GM21723 (cell line): ENCODE measurements around the gene IFT80.
A peak's percentile ranks its signal among the peaks of the same experiment; 100 is the strongest.

Source experiments
- ATAC-seq: cut with Tn5 transposase; IDR thresholded peaks from one replicate; pipeline ENCODE4 v1.9.1; 2021; ENCODE audit warnings: mild to moderate bottlenecking, moderate library complexity; ENCODE audit not compliant: unreplicated experiment

The IFT80 gene

DNA sequence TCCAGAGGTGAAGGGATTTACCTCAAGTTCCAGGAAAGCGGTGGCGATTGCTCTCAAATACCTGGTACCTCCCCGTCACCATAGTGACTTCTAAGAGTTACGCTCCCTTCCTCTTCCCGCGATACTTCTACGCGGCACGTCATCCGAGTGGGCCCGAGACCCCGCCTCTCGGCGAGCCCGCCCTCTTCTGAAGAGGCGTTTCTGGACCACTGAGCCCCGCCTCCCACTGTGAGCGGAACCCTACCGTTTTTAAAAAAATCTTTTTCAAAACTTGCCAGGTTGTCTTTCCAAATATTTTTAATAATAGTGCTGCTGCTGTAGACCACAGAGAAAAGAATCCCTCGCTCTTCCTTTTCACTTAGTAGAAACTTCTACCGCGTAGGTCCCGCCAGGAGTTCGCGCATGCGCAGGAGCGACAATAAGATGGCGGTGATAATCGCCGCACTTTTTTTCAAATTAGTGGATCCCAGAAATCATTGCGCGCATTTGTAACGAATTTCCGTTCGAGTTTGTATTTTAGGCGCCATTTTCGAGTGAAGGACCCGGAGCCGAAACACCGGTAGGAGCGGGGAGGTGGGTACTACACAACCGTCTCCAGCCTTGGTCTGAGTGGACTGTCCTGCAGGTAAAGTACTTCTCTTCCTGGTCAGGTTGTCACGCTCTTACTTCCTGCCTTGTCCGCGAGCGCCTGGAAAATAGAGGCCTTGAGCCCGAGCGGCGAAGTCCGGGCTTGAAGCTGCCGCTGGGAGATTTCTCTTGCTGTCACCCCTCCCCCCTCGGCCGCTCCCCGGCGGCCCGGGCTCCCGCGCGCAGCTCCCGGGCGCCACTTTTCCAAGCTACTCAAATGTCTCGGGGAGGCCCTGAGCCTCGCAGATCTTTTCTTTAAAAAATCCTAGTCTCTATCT lies at the start of gene IFT80, which contains the start of gene SMC4:
Gene IFT80 (minus strand): TSS at position 101 of the 905 bp plus-strand sequence. CDS start 14,625 bp downstream, outside the sequence.
Gene SMC4 (plus strand): TSS at position 526 of the 905 bp plus-strand sequence. CDS start 1,177 bp downstream, outside the sequence.
- ATAC-seq: peak; percentile 93

DNA sequence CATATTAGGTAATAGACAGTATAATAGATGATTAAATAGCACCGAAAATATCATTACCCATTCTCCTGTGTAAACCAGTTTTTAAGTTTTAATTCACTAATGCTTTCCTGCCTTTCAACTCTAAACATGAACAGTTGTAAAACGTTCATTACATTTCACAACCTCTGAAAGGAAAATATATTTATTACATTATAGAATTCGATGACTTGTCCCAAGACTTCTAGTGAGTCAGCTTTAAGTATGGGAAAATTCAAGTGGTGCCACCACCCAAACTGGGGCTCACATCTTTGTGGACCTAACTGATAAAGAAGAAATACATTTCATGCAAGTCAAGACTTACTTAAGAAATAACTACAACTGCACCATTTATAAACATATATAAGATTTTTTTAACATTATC lies 48.5 kb upstream of the IFT80 start:
- no peak for ATAC-seq

DNA sequence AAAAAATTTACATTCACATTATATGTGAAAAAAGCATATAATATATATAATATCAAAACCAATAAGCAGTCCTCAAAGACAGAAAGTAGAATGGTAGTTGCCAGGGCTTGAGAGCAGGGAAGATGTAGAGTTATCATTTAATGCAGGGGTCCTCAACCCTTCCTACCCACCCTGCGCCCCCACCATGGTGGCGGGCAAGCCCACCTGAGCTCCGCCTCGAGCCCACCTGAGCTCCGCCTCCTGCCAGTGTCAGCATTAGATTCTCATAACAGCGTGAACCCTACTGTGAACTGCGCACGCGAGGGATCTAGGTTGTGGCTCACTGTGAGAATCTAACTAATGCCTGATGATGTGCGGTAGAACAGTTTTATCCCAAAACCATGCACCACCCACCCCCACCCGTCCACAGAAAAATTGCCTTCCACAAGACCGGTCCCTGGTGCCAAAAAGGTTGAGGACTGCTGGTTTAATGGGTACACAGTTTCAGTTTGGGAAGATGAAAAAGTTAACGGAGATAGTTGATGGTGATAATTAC lies 47.6 kb upstream of the IFT80 start:
- no peak for ATAC-seq

DNA sequence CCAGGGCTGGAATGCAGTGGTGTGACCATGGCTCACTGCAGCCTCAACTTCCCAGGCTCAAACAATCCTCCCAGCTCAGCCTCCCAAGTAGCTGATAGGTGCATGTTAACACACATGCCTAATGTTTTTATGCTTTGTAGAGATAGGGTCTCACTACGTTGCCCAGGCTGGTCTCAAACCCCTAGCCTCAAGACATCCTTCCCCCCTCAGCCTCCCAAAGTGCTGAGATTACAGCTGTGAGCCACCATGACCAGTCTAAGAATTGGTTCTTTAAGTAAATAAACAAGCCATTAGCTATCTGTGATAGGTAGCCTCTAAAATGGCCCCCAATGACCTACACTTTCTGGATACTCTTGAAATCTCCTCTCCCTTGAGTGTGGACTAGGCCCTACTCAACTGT lies 46.8 kb upstream of the IFT80 start:
- no peak for ATAC-seq

DNA sequence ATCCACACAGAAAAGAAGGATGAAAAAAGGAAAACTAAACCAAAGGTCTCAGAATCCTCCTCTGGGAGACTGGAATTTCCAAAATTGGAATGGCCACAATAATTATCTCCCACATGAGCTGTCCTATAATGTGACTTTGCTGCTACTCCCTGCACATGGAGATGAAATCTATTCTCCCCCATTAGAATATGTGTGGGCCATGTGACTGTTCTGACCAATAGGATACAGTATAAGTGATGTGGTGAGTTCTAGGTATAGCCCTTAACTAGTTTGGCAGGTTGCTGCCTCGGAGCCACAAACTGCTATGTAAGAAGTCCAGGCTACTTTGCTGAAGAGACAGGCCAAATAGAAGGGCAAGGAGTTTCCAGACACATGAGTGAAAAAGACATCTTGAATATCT lies 45.4 kb upstream of the IFT80 start:
- no peak for ATAC-seq

DNA sequence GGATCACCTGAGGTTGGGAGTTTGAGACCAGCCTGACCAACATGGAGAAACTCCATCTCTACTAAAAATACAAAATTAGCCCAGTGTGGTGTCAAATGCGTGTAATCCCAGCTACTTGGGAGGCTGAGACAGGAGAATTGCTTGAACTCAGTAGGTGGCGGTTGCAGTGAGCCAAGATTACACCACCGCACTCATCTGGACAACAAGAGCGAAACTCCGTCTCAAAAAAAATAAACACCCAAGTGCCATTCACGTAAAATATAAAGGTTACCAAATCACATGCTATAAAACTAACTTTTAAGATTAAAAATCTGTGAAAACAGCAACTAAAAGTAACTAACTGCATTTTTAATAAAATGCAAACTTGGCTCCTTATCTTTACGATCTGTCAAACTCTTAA lies 41.7 kb upstream of the IFT80 start:
- ATAC-seq: no peak

DNA sequence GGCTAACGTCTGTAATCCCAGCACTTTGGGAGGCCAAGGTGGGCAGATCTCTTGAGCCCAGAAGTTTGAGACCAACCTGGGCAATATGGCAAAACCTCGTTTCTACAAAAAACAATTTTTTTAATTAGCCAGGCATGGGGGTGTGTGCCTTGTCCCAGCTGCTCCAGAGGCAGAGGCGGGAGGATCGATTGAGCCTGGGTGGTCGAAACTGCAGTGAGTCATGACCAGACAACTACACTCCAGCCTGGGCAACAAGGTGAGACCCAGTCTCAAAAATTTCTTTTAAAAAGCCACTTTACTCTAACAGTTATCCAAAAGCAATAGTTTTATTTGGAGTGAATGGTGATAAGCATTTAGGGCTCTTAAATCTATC lies 38.0 kb upstream of the IFT80 start:
- no peak for ATAC-seq

DNA sequence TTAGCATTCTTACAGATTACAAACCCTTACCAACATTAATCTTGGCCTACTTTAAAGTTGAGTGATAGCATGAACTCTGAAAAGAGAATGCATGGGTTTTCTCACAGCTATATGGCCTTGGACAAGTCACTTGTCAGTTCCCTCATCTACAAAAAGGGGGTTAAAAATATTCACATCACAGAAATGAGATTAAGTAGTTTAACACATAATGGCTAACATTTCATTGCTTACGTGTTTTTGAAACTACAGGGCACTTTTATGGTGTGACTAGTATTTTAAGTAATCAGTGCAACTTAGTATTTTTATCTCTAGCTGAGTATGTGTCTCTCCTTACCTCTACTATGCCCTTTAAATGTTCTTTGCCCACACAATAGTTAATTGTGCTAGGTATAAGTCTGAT lies 36.7 kb upstream of the IFT80 start:
- no peak for ATAC-seq

DNA sequence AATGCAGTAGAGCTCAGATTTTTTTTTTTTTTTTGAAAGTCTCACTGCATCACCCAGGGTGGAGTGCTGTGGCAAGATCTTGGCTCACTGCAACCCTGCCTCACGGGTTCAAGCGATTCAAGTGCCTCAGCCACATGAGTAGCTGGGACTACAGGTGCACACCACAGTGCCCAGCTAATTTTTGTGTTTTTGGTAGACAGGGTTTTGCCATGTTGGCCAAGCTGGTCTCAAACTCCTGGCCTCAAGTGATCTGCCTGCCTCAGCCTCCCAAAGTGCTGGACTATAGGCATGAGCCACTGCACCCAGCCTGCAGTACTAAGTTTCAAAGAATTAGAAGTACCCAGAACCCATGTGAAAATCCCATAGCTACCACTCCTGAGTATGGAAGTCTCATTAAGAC lies 36.1 kb upstream of the IFT80 start:
- no peak for ATAC-seq

DNA sequence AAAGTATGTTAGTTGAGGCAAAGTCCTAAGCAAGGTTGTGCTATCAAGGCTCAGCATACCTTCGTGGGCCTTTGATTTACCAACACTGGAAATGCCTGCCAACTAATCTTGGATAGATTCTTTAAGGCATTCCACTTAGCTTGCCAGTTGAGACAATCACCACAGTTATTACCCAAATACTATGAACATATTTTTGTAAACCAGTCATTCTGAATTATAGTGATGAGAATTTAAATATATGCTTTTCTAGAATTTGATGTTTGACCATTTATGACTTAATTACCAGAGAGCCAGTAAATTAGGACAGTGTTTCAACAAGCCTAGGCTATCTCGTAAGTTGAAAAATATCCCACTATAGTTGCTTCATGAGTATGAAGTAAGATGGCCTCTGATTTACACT lies 35.0 kb upstream of the IFT80 start:
- no peak for ATAC-seq

DNA sequence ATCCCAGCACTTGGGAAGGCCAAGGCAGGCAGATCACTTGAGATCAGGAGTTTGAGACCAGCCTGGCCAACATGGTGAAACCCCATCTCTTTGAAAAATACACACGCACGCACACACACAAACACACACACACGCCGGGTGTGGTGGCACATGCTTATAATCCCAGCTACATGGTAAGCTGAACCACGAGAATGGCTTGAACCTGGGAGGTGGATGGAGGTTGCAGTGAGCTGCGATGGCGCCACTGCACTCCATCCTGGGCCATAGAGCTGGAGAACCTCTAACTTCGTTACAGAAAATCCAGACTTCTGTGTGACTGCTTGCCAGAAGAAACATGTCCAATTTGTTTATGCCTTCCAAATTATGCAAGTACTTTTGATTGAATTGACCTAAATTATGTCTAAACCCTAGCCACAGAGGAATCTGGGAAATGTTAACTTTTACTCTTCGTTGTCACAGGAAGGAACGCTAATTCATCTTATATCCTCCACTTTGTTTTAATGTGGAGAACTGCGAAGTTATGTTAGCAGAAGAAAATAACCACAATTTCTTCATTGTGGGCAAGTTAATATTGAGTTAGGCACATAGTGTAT lies 28.9 kb upstream of the IFT80 start:
- no peak for ATAC-seq

DNA sequence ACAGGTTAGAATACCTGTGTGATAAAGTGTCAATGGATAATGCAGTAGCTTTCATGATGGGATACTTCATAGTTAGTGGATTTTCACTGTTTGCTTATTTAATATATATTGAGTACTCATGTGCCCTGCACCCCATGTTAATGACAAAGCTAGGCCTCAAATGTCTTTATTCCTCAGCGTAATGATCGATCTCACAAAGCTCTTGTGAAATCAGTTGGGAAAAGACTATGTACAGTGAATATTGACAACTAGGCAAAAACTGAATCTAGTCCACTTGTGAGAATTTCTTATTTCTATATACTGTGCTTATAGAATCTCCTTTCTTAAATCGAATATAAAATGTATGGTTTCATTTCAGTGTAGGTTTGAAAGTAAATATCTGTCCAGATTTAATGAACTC lies 18.3 kb upstream of the IFT80 start:
- no peak for ATAC-seq

DNA sequence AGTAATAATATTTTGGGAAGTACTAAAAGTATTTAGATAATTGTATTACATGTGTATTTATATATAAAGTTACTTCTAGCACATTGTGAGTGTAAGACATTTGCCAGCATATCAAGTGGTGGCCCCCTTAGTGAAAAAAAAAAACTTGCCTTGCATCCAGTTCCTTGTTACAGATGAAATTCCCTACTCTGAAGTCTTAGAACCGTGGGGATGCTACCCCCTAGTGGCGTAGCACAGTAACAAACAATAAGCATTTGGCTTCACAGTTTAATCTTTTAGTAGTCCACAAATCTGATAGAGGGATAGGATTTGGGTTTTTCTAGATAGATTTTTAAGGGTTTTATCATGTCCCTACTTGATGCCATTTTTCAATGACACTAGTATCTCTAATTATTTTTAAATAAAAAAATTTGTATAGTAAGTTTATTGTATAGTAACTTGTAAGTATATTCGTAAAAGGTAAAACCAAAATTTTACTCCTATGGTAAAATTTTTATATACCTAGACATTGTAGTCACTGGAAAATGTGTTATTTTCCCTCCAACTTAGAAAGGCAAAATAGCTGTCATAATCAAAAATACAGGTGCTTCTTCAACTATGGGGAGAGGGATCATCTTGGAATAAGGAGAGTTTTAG lies 14.7 kb upstream of the IFT80 start:
- peak; percentile 94 for ATAC-seq

DNA sequence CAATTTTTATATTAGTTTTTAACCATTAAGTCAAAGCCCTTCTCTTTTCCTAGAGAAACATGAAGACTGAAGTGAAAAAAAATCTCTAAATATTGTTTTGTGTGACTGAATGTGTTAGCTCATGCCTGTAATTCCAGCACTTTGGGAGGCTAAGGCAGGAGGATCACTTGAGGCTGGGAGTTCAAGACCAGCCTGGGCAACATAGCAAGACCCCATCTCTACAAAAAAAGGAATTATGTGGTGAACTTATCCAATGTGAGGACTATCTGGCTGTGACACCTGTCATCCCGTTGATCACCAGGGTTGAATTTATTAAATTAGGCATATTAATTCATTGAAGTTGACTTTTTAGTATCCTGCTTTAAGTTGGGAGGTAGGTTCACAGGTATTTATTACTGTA lies 13.5 kb upstream of the IFT80 start:
- ATAC-seq: no peak

DNA sequence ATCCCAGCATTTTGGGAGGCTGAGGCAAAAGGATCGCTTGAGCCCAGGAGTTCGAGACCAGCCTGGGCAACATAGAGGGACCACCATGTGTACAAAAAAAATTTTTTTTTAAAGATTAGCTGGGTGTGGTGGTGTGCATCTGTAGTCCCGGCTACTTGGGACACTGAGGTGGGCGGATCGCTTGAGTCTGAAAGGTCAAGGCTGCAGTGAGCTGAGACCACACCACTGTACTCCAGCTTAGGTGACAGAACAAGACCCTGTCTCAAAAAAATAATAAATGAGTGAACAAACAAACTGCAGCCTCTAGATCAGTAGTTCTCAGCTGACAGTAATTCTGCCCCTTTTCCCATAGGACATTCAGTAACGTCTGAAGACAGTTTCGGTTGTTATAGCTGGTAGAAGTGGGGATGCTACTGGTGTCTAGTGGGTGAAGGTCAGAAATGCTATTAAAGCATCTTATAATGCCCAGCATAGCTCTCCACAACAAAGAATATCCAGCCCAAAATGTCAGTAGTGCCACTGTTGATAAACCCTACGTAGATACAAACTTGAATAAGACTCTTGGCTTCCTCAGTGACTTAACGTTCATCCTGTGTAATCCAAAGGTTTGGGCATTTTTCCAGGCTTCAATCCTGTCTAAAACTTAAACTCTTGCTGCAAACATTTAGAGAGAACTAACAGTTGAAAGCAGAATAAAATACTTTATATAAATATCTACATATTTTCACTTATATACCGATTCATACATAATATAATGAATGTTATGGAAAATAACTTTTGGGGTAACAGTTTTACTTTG lies 11.0 kb upstream of the IFT80 start:
- no peak for ATAC-seq

DNA sequence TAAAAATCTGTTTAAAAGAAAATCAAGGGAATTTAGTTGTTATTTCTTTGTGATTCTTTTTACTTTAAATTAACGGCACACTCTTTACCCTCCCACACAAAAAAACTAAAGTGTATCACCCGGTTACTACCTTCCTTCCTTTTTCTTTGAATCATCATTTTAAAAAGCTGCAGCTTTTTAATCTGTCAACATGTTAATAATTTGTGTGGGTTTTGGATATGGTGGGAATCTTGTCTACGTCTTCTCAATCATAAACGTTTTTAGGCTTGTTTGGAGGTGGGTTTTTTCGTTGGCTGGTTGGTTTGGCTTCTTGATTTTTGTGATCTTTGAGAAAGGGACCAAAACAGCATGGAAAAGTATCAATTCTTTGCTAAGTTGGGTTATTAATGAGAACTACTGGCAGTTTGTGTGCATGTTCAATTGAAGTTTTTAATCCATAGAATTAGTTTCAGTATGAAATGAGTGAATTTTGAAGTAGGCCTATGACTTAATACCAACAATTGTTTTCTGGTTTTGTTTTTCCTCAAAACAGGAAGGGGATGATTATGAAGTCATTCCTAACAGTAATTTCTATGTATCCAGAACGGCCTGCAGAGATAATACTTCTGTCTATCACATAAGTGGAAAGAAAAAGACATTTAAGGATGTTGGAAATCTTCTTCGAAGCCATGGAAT lies 4.9 kb upstream of the IFT80 start:
- ATAC-seq: no peak

DNA sequence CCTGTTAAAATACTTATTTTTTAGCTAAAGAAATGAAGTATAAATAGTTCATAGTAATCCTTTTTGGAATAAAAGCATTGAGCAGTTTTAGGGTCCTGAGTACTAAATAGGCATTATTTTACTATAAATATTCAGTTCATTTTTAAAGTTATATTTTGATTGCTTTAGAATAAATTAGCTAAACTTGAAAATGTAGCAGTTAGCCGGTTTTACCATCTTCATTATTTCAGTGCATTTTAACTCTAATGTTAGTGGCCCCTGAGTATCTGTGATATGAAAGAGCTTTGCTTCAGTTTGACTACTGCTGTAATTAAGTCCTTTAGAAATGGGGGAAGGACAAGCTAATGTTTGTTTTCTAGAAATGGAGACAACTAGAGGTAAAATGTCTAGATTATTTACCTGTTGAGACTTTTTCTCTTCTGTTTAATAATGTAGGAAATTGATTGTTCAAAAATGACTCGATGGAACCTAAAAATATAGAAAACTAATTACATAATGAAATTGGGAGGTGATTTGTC lies 4.1 kb upstream of the IFT80 start:
- ATAC-seq: no peak

DNA sequence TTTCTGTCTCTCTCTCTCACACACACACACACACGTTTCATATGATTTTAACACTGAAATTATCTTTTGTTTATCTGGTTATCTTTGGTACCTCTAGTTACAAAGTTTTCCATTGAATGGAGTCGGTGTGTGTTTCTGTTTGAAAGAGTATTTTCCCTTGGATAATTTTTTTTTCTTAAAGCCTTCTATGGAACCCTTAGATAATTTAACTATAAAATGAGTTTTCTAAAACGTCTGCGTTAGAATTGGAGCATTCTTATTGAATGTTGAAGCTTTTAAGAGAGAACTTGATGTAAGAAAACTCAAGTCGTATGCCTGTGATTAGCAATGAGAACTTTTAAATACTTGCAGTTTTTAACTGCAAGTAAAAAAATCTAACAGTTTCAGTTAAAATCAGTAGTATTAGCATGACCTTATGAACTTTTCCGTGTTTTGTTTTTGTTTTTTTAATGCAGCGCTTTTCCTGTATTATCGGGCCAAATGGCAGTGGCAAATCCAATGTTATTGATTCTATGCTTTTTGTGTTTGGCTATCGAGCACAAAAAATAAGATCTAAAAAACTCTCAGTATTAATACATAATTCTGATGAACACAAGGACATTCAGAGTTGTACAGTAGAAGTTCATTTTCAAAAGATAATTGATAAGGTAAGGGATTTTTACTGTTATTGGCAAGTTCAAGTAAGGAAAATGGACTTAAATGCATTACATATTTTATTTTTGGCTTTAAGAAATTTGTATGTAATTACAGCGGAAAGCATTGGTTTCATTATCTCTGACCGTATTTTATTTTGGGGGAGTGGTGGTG lies 3.4 kb upstream of the IFT80 start:
- no peak for ATAC-seq
